ENCODE measurements around the gene CRPPA.

- TF ChIP-seq CTCF (tag by site-specific recombination; IDR thresholded peaks at IDR 0.05) (no peak), ZNF174 (tag by site-specific recombination; IDR thresholded peaks at IDR 0.05) (no peak), ZNF513 (tag by site-specific recombination; IDR thresholded peaks at IDR 0.05) (no peak), ZBTB7A (tag by site-specific recombination; IDR thresholded peaks at IDR 0.05; ENCODE audit: low read depth) (no peak), ZNF157 (tag by site-specific recombination; IDR thresholded peaks at IDR 0.05) (no peak), ZNF704 (tag by site-specific recombination; IDR thresholded peaks at IDR 0.05) (no peak), ZNF362 (tag by site-specific recombination; IDR thresholded peaks at IDR 0.05) (no peak), ATF2 (tag by site-specific recombination; IDR thresholded peaks at IDR 0.05; ENCODE audit: low read depth) (no peak), ZEB2 (tag by site-specific recombination; IDR thresholded peaks at IDR 0.05) (no peak), ZNF184 (tag by site-specific recombination; IDR thresholded peaks at IDR 0.05) (no peak)
These were observed 6.8 kb upstream of the CRPPA start for GRCh38 chr7:16428182-16428581.

All from HEK293 (cell line).